Tongue (tissue), 2 donors: ENCODE measurements around the gene SVEP1. TPM values are rescaled to one million over a fixed set of nuclear protein-coding genes. Genes with fewer than 3 reads are reported as not detected.
"Not testable (repeated sequence)": the region's sequence is repeated elsewhere in the genome, so short reads cannot be mapped to it uniquely, and the experiment has no call there.

Experiments used
- DNase-seq: peaks from one replicate; pipeline ENCODE4 v3.0.0-alpha.2; 2015
- total RNA-seq: library from RNA; depleted of rRNA; stranded (reverse); fragments of >200 nt; gene quantifications from one replicate; pipeline ENCODE4 v1.2.3, GENCODE V29; 2014

SVEP1 gene
- total RNA-seq: 26.4 TPM

DNA sequence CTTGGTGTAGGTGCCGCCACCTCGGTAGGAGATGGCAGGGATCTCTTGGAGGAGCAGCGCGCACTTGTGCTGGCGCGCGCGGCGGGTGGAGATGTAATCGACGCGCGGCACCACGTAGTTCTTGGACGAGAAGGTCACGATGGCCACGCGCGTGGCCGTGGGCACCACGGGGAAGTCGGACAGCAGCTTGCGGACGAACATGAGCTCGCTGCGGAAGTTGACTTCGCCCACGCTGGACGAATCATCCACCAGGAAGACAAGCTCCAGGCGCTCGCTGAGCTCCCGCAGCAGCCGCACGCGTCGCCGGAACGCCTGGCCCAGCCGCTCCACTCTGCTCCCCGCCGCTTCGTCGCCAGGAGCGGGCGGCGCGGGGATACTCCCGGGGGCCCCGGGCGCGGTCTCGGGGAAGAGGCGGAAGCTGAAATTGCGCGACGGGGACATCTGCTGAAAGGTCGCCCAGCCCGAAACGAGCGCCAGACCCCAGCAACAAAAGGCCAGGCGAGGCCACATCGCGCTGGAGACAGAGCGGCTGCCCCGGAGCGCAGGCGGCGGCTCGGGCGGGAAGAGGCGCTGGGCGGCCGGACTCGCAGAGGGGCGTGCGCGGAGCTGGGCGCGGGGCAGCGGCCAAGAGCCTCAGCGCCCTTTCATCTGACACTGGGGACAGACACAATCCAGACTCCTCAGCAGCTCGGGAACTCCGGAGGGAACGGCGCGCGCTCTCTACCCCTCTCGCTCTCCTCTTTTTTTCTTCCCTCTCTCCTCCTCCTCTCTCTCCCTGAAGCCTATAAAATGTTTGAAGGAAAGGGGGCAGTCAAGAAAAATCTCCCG lies at the start of gene SVEP1:
TSS of gene SVEP1 (minus strand) at position 708 of the 828 bp plus-strand sequence. CDS start at position 510, 198 bp downstream.
- peak; percentile 70 for DNase-seq

- no peak for DNase-seq
Measured at GRCh38 chr9:110626101-110626829, 46.7 kb upstream of the SVEP1 start.

DNA sequence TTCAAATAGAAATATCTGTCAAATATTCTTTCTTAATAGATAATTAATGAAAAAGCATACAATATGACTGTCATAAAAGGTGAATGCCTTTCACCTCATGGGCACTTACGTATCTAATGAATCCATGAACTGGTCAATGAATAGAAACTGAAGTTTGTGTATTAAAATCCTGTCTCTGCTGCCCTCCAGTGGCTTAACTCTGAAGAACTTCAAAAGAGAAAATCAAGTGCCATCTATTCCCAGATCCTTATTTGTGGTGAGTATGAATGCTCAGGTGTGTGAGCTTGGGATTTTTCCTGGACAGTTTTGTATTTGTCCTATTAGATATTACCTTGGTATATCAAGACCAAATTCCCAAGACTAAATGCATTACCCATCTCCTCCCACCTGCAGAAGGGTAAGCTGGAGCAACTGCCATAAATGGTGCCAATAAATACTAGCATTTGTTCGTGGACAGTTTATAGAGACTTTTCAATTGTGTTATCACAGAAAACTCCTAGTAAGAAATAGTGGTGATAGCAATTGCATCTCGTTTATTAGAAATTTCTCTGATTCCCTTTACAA lies 44.0 kb upstream of the SVEP1 start:
- DNase-seq: peak; percentile 87

DNA sequence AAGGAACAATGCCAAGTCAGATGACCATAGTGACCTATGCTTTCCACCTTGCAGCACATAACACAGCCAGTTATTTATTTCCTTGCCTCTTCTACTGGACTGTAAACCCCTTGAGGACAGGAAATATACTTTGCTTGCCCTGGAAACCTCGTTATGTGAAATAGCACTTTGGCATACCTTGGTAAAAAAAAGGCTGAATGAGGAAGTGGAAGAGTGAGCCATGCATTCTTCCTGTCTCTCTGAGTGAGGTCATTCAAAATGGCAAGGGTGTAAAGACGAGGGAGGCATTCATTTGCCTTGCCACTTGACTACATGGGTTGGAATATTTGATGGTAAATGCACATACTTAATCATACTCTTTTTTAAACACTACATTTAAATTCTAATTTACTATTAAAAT lies 42.8 kb upstream of the SVEP1 start:
- DNase-seq: no peak

DNA sequence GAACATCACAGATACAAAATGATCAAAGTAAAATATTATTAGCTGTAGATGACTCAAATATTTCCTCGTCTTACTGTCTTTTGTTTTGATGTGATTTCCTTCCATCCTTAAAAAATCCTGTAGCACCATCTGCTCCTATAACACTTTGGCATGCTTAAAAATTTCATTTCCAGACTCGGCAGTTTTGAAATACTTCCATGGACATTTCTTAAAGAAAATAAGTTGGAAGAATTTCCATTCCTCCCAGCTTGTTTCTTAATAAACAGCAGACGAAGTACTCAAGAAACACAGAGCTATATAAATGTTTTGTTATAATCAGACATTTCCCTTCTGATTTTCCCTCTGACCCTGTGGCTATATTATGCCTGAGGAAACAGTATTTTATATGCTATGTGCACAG lies 41.2 kb upstream of the SVEP1 start:
- DNase-seq: peak; percentile 59

- DNase-seq: no peak
Measured at GRCh38 chr9:110619831-110620230, 40.3 kb upstream of the SVEP1 start.

DNA sequence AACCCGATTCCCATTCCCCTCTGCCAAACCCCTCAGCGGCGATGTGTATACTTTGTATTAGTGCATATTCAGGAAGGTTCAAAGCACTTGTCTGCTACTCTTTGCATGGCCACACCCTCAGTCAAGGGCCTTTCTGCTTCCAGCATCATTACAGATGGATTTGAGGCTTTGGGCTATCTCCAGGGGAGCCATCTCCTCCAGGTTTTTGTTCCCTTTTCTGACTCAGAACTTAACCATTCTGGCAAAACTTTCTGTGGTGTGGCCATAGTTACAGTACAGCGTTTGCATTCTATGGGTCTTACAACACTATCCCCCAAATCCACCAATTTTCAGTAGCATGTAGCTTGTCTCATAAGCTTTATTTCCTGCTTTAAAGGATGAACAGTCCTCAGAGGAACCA lies 36.0 kb upstream of the SVEP1 start:
- no peak for DNase-seq

DNA sequence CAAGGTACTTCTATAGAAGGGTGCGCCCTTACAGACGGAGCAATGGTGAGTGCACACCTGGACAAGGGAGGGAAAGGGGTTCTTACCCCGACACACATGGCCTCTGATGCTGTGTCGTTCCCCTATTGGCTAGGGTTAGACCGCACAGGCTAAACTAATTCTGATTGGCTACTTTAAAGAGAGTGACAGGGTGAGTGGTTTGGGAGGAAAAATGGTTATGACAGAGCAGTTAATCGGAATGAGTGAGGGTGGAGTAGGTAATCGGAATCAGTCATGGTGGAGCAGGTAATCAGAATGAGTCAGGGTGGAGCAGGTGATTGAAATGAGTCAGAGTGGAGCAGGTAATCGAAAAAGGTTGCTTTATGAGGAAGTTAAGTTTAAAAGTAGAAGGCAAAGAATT lies 35.0 kb upstream of the SVEP1 start:
- DNase-seq: not testable (repeated sequence)

GRCh38 chr9:110606179-110606790 lies 26.7 kb upstream of the SVEP1 start:
- DNase-seq: no peak

GRCh38 chr9:110605565-110605964 lies 26.0 kb upstream of the SVEP1 start:
- DNase-seq: no peak

DNA sequence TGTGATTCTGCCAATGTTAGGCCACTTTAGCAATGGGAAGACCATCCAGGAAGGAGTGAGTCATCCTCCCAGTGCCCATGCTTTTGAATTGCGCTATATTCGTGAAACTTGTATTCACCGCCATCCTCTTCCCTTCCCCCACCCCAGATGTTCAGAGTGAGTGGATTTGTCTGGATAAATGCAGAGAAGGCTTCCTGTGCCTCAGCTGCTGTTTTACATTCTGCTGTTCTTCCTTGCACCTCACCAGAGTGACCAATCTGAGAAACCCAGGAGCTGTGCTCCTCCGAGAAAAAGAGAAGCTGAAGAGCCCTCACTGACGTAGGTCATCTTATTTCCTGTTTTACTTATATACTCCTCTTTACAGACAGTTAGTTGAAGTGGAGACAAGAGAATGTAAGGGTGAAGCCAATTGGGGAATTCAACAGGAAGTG lies 24.6 kb upstream of the SVEP1 start:
- DNase-seq: no peak

GRCh38 chr9:110602281-110602680 lies 22.7 kb upstream of the SVEP1 start:
- no peak for DNase-seq

DNA sequence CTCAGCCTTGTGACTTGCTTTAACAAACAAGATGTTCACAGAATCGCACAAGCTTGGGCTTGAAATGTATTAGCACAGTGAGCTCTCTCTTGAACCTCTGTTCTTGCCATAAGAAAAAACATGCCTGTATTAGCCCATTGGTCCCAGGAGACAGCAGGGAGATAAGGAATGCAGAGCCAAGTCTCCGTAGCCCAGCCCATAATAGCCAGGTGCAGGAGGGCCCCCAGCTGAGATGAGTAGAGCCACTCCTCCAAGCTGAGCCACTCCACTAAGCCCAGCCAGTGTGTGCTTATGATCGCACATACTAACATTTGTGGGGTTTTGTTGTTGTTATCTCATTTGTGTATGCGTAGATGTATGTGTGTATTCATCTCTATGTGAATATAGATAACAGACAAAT lies 21.6 kb upstream of the SVEP1 start:
- DNase-seq: no peak

- DNase-seq: no peak
Measured at GRCh38 chr9:110599468-110599867, 19.9 kb upstream of the SVEP1 start.

DNA sequence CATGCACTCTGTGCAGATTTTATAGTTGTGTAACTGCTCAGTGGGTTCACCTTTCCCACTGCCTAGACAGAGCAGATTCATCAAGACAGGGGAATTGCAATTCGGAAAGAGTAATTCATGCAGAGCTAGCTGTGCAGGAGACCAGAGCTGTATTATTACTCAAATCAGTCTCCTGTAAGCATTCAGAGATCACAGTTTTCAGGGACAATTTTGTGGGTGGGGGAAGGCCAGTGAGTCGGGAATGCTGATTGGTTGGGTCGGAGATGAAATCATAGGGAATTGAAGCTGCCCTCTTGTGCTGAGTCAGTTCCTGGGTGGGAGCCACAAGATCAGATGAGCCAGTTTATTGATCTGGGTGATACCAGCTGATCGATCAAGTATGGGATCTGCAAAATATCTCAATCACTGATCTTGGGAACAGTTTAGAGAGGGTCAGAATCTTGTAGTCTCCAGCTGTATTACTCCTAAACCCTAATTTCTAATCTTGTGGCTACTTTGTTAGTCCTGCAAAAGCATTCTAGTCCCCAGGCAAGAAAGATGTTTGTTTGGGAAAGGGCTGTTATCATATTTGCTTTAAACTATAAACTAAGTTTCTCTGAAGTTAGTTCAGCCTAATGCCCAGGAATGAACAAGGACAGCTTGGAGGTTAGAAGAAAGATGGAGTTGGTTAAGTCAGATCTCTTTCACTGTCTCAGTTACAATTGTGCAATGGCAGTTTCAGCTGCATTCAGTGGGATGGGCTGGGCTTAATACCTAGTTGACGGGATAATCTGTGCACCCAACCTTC lies 12.7 kb upstream of the SVEP1 start:
- no peak for DNase-seq

DNA sequence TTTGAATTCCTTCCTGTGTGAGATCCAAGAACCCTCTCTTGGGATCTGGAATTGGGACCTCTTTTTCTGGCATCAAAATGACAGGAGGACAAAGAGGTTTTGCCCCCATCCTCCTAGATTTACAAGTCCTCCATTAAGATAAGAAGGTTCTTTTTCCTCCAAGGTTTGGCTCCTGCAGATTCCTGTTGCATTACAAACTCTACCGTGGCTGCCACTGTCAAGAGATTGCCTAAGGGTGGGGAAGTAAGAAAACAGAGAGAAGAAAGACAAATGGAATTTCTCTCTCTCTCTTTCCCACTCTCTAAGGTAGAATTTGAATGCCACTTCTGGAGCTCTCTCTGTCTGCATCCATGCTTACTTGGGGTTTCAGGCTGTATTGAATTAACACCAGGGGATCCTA lies 12.0 kb upstream of the SVEP1 start:
- DNase-seq: no peak

DNA sequence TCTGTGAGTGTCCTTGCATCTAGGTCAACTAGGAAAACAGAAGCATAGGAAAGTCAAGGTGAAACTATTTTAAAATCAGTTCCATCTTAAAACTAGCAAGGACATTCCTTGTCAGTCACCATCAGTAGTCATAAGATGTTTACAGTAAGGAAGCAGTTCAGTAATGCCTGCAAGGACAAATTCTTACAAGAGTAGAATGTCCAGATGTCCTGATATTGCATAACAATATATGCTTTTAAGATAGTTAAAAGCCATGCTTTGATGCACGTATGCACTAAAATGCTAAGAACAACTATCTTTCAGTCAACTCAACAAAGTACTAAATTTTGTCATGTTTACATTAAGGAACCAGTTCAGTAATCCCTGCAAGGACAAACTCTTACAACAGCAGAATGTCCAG lies 11.3 kb upstream of the SVEP1 start:
- DNase-seq: no peak

DNA sequence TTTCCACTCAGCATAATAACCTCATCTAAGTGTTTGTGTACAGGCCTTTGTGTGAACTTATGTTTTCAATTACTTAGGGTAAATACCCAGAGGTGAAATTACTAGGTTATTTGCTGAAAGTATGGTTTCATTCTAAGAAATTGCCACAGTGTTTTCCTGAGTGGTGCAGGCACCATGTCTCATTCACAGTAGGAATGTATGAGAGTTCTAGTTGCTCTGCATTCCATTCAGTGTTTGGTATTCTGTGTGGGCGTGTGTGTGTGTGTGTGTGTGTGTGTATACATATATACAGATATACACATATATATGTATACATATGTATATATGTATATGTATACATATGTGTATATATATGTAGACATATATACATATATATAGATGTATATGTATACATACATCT lies 8.8 kb upstream of the SVEP1 start:
- DNase-seq: no peak

GRCh38 chr9:110583237-110583636 lies 3.7 kb upstream of the SVEP1 start:
- no peak for DNase-seq

GRCh38 chr9:110582156-110582555 lies 2.6 kb upstream of the SVEP1 start:
- no peak for DNase-seq

GRCh38 chr9:110580850-110581249 lies 1.3 kb upstream of the SVEP1 start:
- no peak for DNase-seq

DNA sequence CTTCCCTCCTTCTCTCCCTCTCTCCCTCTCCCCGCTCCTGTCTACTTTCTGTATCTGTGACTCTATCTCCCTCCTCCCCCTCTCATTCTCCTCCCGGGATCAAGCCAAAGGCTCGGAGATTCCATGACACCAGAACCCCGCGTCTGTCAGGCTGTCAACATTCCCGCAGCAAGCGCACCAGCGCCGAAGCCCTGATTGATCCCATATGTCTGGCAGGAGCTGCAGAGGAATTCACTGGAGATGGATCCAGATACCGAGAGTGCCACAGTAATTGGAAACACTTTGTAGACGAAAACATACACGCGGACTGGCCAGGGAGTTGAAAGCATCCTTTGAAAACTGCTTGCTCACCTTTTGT lies 300 bp upstream of the SVEP1 start:
- DNase-seq: no peak
